HG03342 (cell line): Measurements from ENCODE around the gene ZDHHC12.

Experiments used
- ATAC-seq: cut with Tn5 transposase; IDR thresholded peaks from one replicate; pipeline ENCODE4 v1.9.1; 2021; ENCODE audit warnings: mild to moderate bottlenecking, moderate library complexity; ENCODE audit not compliant: unreplicated experiment

The ZDHHC12 gene

GRCh38 chr9:128731093-128731492 is 7.2 kb upstream of the ZDHHC12 start:
- no peak for ATAC-seq

GRCh38 chr9:128729766-128730517 is 6.0 kb upstream of the ZDHHC12 start:
- no peak for ATAC-seq

GRCh38 chr9:128729302-128729701 is 5.4 kb upstream of the ZDHHC12 start:
- ATAC-seq: no peak

GRCh38 chr9:128728298-128728697 is 4.4 kb upstream of the ZDHHC12 start:
- no peak for ATAC-seq

- ATAC-seq: no peak
Observed at GRCh38 chr9:128727640-128728248, 3.8 kb upstream of the ZDHHC12 start.

- ATAC-seq: peak; percentile 2
Observed at GRCh38 chr9:128724744-128725211, 851 bp upstream of the ZDHHC12 start.

- ATAC-seq: no peak
Observed at GRCh38 chr9:128723352-128723865, 518 bp downstream of the ZDHHC12 start.

- ATAC-seq: no peak
Observed at GRCh38 chr9:128722380-128723351, 1.3 kb downstream of the ZDHHC12 start.

- no peak for ATAC-seq
Observed at GRCh38 chr9:128721487-128722010, 2.4 kb downstream of the ZDHHC12 start.

GRCh38 chr9:128720841-128721486 is 3.0 kb downstream of the ZDHHC12 start:
- ATAC-seq: no peak

- no peak for ATAC-seq
Observed at GRCh38 chr9:128719919-128720605, 3.9 kb downstream of the ZDHHC12 start.

- no peak for ATAC-seq
Observed at GRCh38 chr9:128718475-128718874, 5.5 kb downstream of the ZDHHC12 start.

GRCh38 chr9:128718047-128718446 is 5.9 kb downstream of the ZDHHC12 start:
- ATAC-seq: no peak

- ATAC-seq: no peak
Observed at GRCh38 chr9:128716581-128717254, 7.2 kb downstream of the ZDHHC12 start.

GRCh38 chr9:128715436-128715750 is 8.5 kb downstream of the ZDHHC12 start:
- no peak for ATAC-seq

- no peak for ATAC-seq
Observed at GRCh38 chr9:128714586-128715435, 9.1 kb downstream of the ZDHHC12 start.

- ATAC-seq: no peak
Observed at GRCh38 chr9:128713941-128714573, 9.9 kb downstream of the ZDHHC12 start.

- no peak for ATAC-seq
Observed at GRCh38 chr9:128713411-128713780, 10.5 kb downstream of the ZDHHC12 start.
